ENCODE results near the gene MCC. TPM values are rescaled to one million over a fixed set of nuclear protein-coding genes. Genes with fewer than 3 reads are reported as not detected.

MCC gene
- total and polyA plus RNA-seq, 4 donors: 9.0 to 47.3 (median 14.7) TPM

DNA sequence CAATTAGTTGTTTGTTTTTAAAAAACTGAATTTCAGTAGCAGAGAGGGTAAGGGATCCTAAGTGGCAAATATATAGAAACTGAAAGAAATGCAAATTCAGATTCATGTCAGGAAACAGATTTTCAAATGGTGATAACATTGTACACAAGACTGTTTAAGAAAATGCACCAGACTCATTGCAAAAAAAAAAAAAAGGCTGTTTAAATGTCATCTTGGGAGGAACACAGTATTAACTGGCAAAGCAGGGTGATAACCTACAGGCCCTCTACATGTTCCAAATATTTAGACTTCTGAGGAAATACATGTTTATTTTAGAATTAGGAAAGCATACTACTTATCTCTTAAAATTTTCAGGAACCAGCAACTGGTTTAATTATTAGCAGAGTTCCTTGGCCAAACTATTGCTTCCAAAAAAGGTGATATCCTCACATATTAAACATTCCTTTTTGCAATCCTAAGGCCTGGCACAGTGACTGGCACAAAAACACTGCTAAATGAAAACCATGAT is 167.9 kb downstream of the MCC start (continued):
- TF ChIP-seq, protein P1, sequence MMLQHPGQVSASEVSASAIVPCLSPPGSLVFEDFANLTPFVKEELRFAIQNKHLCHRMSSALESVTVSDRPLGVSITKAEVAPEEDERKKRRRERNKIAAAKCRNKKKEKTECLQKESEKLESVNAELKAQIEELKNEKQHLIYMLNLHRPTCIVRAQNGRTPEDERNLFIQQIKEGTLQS (IDR thresholded peaks at IDR 0.05): peak; percentile 33

DNA sequence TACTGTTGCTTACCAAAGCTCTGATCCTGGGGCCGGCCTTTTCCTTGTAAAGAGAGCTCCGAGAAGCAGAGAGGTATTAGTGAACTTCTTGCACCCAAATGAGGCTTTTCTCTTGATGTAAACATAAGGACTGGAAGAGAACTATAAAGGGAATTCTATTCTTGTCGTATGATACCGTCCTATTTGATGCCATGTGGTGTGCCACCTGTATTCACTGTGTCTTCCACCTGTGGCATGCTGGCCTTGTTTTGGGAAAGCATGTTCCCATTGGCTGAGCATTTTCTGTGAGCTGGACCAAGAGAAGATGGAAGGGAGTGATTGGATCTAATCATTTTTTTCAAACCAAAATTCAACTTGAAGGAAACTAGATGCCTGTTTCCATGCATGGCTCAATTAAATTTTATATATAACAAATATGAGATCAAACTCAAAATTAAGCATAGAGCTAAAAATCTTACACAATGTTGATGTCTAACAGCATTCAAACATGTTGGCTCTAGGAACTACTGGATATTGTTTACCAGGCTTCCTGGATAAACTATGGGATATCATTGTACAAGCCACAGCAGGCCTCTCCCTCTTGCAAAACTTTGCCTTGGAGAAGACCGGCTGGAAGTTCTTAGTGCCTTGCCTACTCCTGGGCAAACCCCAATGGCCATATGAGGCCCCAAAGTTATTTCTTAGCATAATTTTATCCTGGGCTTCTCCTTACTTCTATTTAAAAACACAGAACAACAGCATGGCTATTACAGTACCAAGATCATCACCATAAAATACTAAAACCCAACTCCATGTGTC is 168.8 kb downstream of the MCC start:
- Histone ChIP-seq H3K9me3 (ENCODE audit: control insufficient read depth in 4 of 4, low read length in 3 of 4) (no peaks in the 10 kb centered on the region), H3K27me3 (ENCODE audit: control insufficient read depth in 4 of 4, insufficient read depth in 4 of 4, low read length in 3 of 4) (no peaks in the 10 kb centered on the region), H3K4me3 (ENCODE audit: low read depth in 1 of 3, low read length in 3 of 3) (no peak overlapping the region), H3K9ac (ENCODE audit: low read depth in 1 of 2, low read length in 2 of 2) (no peak overlapping the region), H3K36me3 (ENCODE audit: control insufficient read depth in 4 of 4, insufficient read depth in 3 of 4, low read depth in 1 of 4, low read length in 3 of 4) (no peaks in the 10 kb centered on the region), H3K27ac (ENCODE audit: low read depth in 1 of 2, low read length in 2 of 2) (peak overlapping the region in 1 of 2 donors; percentile 6), H3K4me1 (ENCODE audit: control insufficient read depth in 4 of 4, insufficient read depth in 4 of 4, low read length in 3 of 4) (peaks cover 1 to 21% (median 20%) of the 10 kb centered on the region in 4 donors)
- 85% methylated on average over 5 of the region's 5 CpGs for WGBS
- DNase-seq (ENCODE audit: low spot score): no peak
- TF ChIP-seq HNF4G (IDR thresholded peaks at IDR 0.05): no peak
- no peak for TF ChIP-seq EGR1 (IDR thresholded peaks at IDR 0.05; ENCODE audit: low read depth in 2 of 2)
- no peak for TF ChIP-seq GABPA (IDR thresholded peaks at IDR 0.05 in 1 of 2, conservative IDR thresholded peaks at IDR 0.05 in 1 of 2)
- TF ChIP-seq, protein P2, sequence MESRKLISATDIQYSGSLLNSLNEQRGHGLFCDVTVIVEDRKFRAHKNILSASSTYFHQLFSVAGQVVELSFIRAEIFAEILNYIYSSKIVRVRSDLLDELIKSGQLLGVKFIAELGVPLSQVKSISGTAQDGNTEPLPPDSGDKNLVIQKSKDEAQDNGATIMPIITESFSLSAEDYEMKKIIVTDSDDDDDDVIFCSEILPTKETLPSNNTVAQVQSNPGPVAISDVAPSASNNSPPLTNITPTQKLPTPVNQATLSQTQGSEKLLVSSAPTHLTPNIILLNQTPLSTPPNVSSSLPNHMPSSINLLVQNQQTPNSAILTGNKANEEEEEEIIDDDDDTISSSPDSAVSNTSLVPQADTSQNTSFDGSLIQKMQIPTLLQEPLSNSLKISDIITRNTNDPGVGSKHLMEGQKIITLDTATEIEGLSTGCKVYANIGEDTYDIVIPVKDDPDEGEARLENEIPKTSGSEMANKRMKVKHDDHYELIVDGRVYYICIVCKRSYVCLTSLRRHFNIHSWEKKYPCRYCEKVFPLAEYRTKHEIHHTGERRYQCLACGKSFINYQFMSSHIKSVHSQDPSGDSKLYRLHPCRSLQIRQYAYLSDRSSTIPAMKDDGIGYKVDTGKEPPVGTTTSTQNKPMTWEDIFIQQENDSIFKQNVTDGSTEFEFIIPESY (IDR thresholded peaks at IDR 0.05): no peak
- TF ChIP-seq, protein P3, sequence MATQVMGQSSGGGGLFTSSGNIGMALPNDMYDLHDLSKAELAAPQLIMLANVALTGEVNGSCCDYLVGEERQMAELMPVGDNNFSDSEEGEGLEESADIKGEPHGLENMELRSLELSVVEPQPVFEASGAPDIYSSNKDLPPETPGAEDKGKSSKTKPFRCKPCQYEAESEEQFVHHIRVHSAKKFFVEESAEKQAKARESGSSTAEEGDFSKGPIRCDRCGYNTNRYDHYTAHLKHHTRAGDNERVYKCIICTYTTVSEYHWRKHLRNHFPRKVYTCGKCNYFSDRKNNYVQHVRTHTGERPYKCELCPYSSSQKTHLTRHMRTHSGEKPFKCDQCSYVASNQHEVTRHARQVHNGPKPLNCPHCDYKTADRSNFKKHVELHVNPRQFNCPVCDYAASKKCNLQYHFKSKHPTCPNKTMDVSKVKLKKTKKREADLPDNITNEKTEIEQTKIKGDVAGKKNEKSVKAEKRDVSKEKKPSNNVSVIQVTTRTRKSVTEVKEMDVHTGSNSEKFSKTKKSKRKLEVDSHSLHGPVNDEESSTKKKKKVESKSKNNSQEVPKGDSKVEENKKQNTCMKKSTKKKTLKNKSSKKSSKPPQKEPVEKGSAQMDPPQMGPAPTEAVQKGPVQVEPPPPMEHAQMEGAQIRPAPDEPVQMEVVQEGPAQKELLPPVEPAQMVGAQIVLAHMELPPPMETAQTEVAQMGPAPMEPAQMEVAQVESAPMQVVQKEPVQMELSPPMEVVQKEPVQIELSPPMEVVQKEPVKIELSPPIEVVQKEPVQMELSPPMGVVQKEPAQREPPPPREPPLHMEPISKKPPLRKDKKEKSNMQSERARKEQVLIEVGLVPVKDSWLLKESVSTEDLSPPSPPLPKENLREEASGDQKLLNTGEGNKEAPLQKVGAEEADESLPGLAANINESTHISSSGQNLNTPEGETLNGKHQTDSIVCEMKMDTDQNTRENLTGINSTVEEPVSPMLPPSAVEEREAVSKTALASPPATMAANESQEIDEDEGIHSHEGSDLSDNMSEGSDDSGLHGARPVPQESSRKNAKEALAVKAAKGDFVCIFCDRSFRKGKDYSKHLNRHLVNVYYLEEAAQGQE (IDR thresholded peaks at IDR 0.05): no peak
- TF ChIP-seq RAD21 (IDR thresholded peaks at IDR 0.05): no peak
- TF ChIP-seq NR2F2 (IDR thresholded peaks at IDR 0.05): no peak

DNA sequence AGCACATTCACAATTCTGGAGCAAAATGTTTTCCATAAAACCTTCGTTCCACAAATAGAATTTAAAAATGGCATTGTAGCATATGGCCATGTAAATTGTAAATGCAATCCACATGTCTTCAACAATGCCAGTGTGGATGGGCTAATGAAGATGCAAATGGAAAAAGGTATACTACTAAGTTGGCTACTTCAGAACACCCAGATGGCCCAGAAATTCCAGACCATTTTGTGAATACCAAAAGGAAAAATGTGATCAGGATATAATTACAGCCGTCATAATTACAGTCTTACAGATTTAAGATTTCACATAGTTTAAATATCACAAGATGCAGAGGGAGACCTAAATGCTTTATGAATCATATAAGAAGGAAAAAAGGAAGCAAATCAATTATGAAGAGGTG is 170.6 kb downstream of the MCC start:
- peaks cover 1 to 21% (median 20%) of the 10 kb centered on the region in 4 donors for H3K4me1 ChIP-seq (ENCODE audit: control insufficient read depth in 4 of 4, insufficient read depth in 4 of 4, low read length in 3 of 4)
- 98% methylated on average over 2 of the region's 2 CpGs for WGBS
- H3K9me3 ChIP-seq (ENCODE audit: control insufficient read depth in 4 of 4, low read length in 3 of 4): no peaks in the 10 kb centered on the region
- no peak for DNase-seq (ENCODE audit: low spot score)
- no peaks in the 10 kb centered on the region for H3K27me3 ChIP-seq (ENCODE audit: control insufficient read depth in 4 of 4, insufficient read depth in 4 of 4, low read length in 3 of 4)
- H3K27ac ChIP-seq (ENCODE audit: low read depth in 1 of 2, low read length in 2 of 2): no peak overlapping the region
- no peak overlapping the region for H3K4me3 ChIP-seq (ENCODE audit: low read depth in 1 of 3, low read length in 3 of 3)
- TF ChIP-seq, protein P2 (IDR thresholded peaks at IDR 0.05): no peak
- no peak for TF ChIP-seq HNF4A (conservative IDR thresholded peaks at IDR 0.05)
- TF ChIP-seq, protein P1 (IDR thresholded peaks at IDR 0.05): no peak
- no peak for TF ChIP-seq JUND (IDR thresholded peaks at IDR 0.05)
- no peak for TF ChIP-seq EGR1 (IDR thresholded peaks at IDR 0.05; ENCODE audit: low read depth in 2 of 2)
- TF ChIP-seq, protein P4, sequence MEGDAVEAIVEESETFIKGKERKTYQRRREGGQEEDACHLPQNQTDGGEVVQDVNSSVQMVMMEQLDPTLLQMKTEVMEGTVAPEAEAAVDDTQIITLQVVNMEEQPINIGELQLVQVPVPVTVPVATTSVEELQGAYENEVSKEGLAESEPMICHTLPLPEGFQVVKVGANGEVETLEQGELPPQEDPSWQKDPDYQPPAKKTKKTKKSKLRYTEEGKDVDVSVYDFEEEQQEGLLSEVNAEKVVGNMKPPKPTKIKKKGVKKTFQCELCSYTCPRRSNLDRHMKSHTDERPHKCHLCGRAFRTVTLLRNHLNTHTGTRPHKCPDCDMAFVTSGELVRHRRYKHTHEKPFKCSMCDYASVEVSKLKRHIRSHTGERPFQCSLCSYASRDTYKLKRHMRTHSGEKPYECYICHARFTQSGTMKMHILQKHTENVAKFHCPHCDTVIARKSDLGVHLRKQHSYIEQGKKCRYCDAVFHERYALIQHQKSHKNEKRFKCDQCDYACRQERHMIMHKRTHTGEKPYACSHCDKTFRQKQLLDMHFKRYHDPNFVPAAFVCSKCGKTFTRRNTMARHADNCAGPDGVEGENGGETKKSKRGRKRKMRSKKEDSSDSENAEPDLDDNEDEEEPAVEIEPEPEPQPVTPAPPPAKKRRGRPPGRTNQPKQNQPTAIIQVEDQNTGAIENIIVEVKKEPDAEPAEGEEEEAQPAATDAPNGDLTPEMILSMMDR (IDR thresholded peaks at IDR 0.05; ENCODE audit: low read depth, low read length, missing input control): no peak
- no peak for TF ChIP-seq GABPA (IDR thresholded peaks at IDR 0.05 in 1 of 2, conservative IDR thresholded peaks at IDR 0.05 in 1 of 2)
- TF ChIP-seq SP1 (IDR thresholded peaks at IDR 0.05): no peak
- no peaks in the 10 kb centered on the region for H3K36me3 ChIP-seq (ENCODE audit: control insufficient read depth in 4 of 4, insufficient read depth in 3 of 4, low read depth in 1 of 4, low read length in 3 of 4)
- H3K9ac ChIP-seq (ENCODE audit: low read depth in 1 of 2, low read length in 2 of 2): no peak overlapping the region

All from liver (tissue), 9 donors.